Measurements from ENCODE around the gene SPRN.
"Not testable (repeated sequence)": the region's sequence is repeated elsewhere in the genome, so short reads cannot be mapped to it uniquely, and the experiment has no call there.

SPRN gene

GRCh38 chr10:133379801-133380666 is 44.4 kb downstream of the SPRN start:
- TF ChIP-seq CTCF (IDR thresholded peaks at IDR 0.05; ENCODE audit: extremely low read depth, missing control alignments), result no peak
- no peak for DNase-seq (ENCODE audit: low spot score)

- DNase-seq (ENCODE audit: low spot score), result peak; percentile 93
- no peak for TF ChIP-seq CTCF (IDR thresholded peaks at IDR 0.05; ENCODE audit: extremely low read depth, missing control alignments)
These were observed 45.1 kb downstream of the SPRN start, which contains the start of gene PAOX for GRCh38 chr10:133379152-133379800. PAOX (plus strand) TSS chr10:133379262; CDS start chr10:133379317, 55 bp downstream.

GRCh38 chr10:133378251-133379096 is 46.0 kb downstream of the SPRN start:
- peak; percentile 84 for DNase-seq (ENCODE audit: low spot score)
- TF ChIP-seq CTCF (IDR thresholded peaks at IDR 0.05; ENCODE audit: extremely low read depth, missing control alignments), result no peak

- TF ChIP-seq CTCF (IDR thresholded peaks at IDR 0.05; ENCODE audit: extremely low read depth, missing control alignments), result no peak
- no peak for DNase-seq (ENCODE audit: low spot score)
These were observed 46.6 kb downstream of the SPRN start for GRCh38 chr10:133377818-133378250.

GRCh38 chr10:133377025-133377817 is 47.2 kb downstream of the SPRN start:
- DNase-seq (ENCODE audit: low spot score), result no peak
- TF ChIP-seq CTCF (IDR thresholded peaks at IDR 0.05; ENCODE audit: extremely low read depth, missing control alignments), result no peak

- DNase-seq (ENCODE audit: low spot score), result not testable (repeated sequence)
These were observed 48.2 kb downstream of the SPRN start for GRCh38 chr10:133376183-133376582.

Data from GM20000 (cell line).